GM18502 (cell line): Measurements from ENCODE around the gene RNF14.

Experiments used
- ATAC-seq: cut with Tn5 transposase; IDR thresholded peaks from one replicate; pipeline ENCODE4 v1.9.1; 2021; ENCODE audit warnings: mild to moderate bottlenecking; ENCODE audit not compliant: unreplicated experiment, poor library complexity

RNF14 gene

DNA sequence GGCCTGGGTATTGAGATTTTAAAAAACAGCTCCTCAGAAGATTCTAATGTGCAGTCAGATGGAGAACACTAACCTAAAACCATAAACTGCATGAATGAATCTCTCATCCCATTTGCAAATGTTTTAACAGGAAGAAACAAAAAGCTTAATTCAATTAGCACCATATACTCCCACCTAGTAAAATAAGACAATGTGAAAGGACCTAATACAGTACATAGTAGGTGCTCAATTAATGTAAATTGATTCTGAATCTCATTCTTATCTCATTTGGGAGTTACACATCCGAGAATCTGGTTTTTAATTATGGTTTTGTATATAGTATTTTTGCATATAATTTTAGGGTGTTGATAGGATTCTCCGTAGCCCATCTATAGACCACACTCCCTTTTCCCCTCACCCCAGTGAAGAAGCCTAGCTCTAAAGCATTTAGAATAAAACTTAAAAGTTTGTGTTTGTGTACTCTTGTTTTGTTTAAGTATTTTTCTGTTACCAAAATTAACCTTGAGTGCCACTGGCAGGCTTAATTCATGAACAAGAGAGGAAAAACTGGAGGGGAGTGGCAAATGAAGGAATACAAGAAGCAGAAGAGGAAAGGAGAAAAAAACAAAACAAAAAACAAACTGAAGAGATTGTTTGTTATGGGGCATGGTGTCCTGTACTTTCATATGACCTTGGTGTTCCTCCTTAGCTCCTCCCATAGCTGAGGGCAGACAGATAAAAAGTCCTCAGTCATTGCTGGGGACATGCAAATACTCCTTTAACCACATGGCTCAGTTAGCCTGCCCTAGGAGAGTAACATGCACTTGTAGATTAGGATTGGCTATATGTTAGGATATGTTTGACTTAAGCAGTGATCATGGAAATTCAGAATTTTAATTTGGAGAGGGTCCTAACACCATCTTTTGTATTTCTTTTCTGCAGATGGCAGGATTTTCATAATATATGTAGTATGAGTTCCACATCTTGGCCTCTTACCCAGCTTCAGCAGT is 1.2 kb downstream of the RNF14 start:
- ATAC-seq: peak; percentile 59

DNA sequence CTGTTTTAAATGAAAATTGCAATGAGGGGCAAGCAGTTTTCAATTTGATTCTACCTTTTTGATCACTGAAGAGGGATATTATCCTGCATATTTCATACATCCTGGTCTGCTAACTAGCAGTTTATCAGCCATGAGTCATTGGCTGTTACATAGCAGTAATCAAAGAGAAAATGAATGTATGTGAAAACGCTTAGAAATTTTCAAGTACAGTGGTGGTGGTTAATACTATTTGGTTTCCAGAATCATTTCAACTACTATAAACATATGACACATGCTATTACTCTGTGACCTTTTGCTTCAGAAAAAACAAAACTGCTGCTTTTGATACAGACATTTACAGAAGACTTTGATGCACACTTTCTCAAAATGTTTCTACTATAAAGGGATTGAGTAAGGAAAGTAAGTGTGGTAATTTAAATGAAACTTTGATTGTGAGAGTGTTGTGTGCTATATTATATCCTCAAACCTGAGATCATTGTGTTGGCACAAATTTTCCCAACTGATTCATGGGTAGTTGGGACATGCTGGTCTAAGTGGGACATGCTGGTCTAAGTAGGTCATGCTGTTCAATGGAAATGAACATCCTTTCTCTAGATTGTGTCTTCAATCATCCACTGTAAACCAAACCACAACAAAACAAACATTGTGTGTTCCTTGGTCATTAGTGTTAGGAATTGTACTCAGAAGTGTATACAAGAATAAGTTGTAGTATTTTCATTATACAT is 5.1 kb downstream of the RNF14 start:
- no peak for ATAC-seq

DNA sequence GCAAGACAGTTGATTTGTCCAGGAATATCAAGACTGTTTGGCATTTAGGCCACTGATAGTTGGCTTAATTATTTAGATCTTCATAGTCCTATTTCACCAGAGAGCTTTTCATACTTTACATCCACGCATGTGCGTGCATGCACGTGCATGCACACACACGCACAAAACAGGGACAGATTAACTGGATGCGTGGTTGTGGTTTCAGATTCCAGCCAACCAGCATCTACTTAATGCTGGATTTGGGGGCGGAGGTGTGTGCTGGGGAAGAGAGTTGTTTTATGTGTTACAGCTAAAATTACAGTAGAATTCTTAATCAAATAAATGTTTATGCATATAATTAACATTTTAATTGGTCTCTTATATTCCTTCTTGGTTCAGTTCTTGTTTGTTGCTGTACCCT is 7.3 kb downstream of the RNF14 start:
- no peak for ATAC-seq

DNA sequence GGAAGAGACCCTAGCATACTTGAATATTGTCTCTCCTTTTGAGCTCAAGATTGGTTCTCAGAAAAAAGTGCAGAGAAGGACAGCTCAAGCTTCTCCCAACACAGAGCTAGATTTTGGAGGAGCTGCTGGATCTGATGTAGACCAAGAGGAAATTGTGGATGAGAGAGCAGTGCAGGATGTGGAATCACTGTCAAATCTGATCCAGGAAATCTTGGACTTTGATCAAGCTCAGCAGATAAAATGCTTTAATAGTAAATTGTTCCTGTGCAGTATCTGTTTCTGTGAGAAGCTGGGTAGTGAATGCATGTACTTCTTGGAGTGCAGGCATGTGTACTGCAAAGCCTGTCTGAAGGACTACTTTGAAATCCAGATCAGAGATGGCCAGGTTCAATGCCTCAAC is 9.5 kb downstream of the RNF14 start:
- ATAC-seq: no peak

DNA sequence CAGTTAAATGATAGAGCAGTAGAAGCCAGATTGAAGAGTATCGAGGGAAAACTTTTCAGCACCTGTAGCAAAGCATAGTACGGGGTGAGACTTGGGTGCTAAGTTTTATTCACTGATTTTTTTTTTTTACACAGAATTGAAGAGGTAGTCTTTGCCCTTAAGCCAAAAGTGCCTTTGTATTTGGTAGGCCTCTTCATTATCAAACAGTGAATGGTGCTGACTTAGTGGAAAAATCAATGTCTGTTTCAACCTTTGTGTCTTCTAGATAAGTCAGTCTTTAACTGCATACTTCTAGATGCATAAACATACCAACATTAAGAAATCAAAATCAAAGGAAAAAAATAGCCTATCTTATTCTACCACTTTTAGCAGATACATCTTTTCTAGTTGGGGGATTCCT is 13.7 kb downstream of the RNF14 start:
- ATAC-seq: no peak

DNA sequence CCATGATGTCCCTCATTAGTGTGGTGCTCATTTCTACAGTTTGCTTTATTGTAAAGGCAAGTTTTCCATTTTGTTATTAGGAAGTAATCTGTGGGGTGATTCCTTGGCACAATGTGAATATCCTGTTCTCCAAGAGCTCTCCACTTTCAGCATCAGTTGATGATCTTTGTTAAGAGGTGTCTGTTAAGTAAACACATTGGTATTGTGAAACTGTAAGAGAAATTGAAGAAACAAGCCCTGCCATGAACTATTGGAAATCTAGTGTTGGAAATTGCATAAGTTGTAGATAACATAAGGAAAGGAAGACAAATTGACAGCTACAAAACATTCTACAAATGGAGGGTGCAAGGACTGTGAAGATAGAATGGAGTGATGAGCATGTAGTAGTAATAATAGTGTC is 17.2 kb downstream of the RNF14 start:
- no peak for ATAC-seq

DNA sequence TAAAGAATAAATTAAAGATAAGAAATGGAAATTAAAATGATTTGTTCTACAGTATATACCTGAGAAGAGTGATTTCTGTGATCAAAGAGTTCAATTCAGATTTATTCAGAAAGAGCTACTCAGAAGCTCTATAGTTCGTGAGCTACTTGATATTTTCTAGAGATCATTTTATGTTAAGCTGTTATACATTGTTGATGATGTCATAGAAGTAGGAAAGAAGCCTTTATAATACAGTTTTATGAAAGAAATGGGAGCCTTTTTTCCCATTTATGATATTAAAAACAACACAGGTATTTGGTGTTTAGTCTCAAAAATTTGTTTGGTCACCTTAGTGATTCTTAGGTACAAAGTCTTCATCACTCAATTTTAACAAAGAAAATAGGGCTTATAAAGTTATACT is 20.8 kb downstream of the RNF14 start:
- no peak for ATAC-seq

DNA sequence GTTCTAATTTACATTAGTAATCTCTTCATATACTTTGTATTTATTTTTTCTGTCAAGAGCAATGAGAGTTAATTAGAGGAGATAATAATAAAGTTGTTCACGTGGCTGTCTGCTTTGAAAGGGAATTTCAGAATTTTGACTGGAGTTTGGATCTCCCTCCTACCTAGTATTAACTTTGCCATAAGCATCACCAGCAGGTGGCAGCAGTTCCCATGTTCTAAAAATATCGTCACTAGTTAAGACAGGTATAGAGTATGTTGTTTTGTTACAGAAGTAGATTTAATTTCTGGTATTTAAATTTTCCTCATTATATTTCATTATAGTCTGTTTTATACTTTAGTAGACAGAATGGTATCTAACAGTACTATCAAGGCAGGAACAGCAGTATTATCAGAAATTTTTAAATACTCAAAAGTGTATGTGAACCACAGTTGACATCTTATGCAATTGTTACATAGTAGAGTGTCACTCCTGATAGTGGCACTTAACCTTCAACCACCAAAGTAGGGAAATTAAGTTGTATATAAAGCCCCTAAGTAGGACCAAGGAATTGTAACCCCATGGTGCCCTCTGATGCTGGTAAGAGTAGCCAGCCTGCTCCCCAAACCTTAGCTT is 23.6 kb downstream of the RNF14 start:
- peak; percentile 65 for ATAC-seq

DNA sequence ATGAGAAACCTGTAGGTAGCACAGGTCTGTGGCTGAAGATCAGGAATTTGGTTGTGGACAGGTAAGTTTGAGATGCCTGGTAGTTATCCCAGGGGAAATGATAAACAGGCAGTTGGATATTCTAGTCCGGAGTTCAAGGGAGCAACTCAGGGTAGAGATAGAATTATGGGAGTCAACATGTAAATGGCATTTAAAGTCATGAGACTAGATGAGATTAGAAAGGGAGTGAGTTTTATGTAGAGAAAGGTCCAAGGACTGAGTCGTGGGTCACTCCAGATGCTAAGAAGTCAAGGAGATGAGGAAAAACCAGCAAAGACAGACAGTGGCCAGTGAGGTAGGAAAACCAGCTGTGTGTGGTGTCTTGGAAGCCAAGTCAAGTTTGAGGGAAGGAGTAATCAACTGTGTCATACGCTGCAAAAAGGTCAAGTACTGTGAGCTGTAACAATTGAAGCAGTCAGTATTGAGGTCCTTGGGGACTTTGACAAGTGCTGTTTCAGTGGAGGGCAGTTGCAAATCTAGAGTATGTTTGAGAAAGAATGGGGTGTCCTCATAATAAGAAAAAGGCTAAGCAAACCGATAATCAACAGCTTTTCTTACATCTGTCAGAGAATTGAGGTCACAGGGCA is 25.7 kb downstream of the RNF14 start:
- ATAC-seq: no peak

DNA sequence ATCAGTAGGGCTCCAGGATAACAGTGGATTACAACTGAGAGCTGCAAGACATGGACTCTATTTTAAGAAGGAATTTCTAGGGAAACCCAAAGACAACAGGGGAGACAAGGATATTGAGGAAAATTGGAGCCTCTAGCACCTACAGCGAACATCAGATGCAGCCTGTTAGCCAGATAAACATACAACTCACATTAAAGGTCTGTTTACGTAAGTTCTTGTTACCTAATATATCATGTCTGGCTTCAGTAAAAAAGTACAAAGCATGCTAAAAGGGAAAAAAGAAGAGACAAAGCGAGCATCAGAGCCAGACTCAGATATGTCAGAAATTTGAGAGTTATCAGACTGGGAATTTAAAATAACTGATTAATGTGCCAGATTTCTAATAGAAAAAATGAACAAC is 26.8 kb downstream of the RNF14 start:
- ATAC-seq: no peak

DNA sequence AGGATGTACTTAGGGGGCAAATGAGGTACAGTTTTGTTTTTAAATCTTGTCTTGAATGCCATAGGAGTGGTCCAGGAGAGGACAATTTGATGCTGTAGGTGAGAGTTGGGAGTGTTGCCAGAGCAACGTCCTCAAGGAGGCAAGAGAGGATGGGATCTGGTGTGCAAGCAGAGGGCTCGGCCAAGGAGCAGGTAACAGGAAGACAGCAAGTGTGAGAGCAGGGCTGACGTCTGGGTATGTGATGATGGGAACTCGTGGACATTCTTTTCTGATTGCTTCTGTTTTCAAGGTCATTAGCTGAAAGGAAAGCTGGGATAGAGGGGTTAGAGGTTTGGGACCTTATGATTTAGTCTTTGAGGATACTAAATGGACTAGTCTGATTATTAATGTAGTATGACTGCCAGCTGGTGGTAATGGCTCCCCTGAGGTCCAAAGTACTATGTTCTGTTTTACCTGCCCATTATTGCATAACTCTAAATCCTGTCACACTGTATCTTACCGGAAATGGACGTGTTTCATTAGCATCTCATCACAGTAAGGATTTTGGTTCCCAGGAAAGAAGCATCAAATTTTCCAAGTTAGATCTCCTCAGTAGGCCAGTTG is 28.6 kb downstream of the RNF14 start:
- no peak for ATAC-seq

DNA sequence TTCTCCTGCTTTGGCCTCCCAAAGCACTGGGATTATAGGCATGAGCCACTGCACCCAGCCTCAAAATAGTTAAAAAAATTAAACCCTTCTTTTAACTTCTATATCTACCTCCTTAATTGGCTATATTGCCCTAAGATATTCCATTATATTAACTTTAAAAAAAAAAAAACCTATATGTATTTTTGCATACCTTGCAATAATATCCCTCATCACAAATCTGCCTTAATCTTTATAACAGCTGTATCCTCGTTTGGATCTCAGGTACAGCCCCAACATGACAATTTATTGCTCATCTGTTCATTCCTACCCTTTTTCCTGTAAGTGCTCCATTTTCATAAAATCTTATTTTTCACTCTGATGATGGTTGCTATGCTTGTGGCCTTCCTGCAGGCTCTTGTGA is 31.3 kb downstream of the RNF14 start:
- no peak for ATAC-seq

DNA sequence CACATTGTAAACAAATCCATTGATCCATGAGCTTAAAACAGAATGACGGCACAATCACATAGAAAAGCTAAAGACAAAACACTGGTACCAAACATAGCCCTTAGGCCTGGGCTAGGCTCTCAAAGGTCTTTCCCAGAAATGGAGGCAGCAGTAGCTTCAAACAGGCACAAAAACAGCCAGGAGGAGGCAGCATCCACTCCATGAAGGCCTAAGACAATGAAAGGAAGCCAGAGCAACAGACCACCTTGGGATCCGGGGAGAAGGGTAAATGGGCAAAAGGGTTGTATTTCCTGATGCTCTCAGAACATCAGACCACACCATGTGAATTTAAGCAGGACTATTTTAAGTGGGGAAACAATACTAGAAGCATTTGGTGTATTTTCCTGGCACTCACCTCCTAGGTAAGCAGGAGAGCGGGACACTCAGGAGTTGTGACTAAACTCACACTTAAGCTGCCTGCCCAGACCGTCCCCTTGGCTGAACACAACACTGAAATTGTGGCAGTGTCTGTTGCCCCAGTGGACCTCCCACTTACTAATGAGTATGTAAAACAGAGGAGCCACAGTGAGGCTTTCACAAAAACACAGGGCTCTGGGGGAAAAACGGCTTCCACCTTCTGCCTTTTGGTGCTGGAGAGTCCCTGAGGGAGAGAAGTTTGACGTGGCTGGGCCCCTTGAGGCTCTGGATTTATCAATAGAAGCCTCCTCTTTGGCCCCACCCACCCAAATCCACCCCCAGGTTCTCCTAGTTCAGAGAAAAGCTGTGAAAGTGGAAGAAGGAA is 32.0 kb downstream of the RNF14 start:
- no peak for ATAC-seq

DNA sequence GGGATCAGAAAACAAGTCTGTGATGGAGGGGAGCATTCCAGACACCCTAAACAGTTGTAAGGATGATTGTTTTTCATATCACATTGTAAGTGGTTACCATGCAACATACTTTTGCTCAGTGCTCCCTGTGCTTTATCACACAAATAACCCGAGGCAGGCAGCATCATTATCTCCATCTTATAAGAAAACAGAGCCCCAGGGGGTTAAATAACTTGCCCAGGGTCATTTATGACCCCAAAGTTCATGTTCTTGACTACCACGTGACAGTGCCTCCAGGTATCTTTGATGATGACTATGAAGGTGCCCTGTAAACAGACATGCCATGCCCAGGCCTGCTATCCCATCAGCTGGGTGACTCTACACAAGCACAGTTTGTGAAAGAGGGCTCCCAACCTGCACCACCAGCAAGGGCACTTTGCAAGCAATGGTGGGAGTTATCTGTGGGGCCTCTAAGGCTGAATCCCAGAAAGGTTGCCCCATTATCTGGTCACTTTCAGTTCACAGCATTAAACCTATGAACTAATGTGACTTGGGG is 34.4 kb downstream of the RNF14 start:
- ATAC-seq: no peak

DNA sequence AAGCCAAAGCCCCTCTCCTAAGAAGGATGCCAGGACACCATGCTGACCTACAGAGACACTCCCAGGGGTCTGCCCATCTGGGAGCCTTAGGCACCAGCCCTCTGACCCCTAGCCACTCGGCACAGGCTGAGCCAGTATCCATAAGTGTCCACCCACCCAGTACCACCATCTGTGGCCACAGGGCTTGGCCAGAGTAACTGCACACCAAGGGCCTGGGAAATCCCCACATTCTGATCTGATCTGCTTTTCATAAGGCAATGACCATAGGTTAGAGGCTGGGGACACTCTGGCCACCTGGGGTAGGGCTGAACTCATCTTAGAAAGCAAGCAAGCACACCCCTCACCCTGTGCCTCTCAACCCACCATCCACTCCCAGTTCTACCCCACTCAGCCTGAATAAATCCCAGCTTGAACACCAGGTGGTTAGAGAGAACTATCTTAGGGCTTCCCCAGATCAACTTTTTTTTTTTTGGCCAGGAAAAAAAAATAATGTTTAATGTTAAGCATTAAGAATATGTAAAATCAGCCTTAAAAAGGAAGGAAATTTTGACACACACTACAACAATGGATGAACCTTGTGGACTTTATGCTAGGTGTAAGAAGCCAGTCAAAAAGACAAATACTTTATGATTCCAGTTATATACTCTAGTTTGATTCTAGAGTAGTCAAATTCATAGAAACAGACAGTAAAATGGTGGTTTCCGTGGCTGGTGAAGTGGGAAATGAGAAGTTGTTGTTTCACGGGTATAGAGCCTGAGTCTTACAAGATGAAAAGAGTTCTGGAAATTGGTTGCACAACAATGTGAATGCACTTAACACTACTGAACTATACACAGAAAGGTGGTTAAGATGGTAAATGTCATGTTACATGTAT is 37.7 kb downstream of the RNF14 start:
- ATAC-seq: peak; percentile 67

DNA sequence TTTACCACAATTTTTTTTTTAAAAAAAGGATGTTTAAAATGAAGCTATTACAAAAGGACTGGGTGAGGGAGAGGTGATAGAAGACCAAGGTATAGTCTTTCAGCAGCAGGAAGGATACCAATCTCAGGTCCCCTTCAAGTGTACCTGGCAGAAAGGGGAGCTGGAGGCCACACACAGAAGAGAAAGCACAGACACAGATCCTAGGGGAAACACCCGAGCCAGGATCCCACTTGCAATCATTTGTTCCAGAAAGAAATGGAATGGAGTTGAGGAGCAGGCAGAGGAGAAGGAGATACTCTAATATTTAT is 38.3 kb downstream of the RNF14 start:
- peak; percentile 30 for ATAC-seq

DNA sequence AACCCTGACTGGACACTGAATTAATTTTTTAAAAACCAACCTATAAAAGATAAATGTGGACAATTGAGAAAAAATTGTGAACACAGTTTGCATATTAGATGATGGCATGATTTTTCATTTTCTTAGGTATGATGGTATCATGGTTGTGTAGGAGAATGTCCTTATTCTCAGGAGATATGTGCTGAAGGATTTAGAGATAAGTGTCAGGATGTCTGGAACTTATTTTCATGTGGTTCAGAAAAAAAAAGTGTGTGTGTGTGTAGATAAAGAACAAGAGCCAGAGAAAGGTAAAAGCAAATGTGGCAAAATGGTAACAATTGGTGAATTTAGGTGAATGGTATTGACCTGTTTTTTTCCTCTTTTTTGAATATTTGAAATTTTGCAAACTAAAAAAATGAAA is 39.9 kb downstream of the RNF14 start:
- no peak for ATAC-seq

DNA sequence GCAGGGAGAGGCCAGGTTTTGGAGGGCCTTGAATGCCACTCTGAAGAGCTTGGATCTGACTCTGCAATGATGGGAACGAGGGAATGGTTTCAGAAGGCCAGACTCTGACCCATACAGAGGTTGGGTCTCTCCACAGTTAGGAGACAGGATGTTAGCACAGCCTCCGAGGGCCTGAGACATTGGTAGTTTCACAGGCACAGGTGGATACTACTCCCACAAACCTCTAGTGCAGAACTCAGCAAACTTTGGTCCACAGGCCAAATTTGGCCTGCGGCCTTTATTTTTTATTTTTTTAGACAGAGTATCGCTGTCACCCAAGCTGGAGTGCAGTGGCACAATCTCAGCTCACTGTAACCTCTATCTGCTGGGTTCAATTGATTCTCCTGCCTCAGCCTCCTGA is 41.0 kb downstream of the RNF14 start:
- no peak for ATAC-seq
